ENCODE results near the gene FDX2.
A peak's percentile ranks its signal among the peaks of the same experiment; 100 is the strongest.
"Not testable (repeated sequence)": the region's sequence is repeated elsewhere in the genome, so short reads cannot be mapped to it uniquely, and the experiment has no call there.

FDX2 gene

GRCh38 chr19:10283301-10284064, 32.3 kb downstream of the FDX2 start:
- no peak for DNase-seq

GRCh38 chr19:10282043-10282442, 33.8 kb downstream of the FDX2 start:
- DNase-seq = not testable (repeated sequence)

GRCh38 chr19:10279737-10280442, 35.9 kb downstream of the FDX2 start:
- no peak for DNase-seq

- DNase-seq = no peak
These were observed 36.9 kb downstream of the FDX2 start for GRCh38 chr19:10278935-10279334.

- DNase-seq = no peak
These were observed 37.8 kb downstream of the FDX2 start for GRCh38 chr19:10277795-10278589.

GRCh38 chr19:10274589-10274988, 41.2 kb downstream of the FDX2 start:
- DNase-seq = no peak

GRCh38 chr19:10271543-10272086, 44.2 kb downstream of the FDX2 start:
- DNase-seq = peak; percentile 76

- peak; percentile 85 for DNase-seq
These were observed 45.0 kb downstream of the FDX2 start, which contains the start of gene ICAM1 for GRCh38 chr19:10270616-10271394. TSS of gene ICAM1 (plus strand) at chr19:10271120. CDS start at chr19:10271160, 40 bp downstream.

GRCh38 chr19:10270180-10270615, 45.6 kb downstream of the FDX2 start:
- DNase-seq = peak; percentile 82

- DNase-seq = peak; percentile 91
These were observed 46.3 kb downstream of the FDX2 start for GRCh38 chr19:10269333-10270179.

GRCh38 chr19:10268071-10268470, 47.7 kb downstream of the FDX2 start:
- DNase-seq = no peak

GRCh38 chr19:10266706-10267105, 49.1 kb downstream of the FDX2 start:
- DNase-seq = no peak

- no peak for DNase-seq
These were observed 53.0 kb downstream of the FDX2 start for GRCh38 chr19:10262771-10263170.

GRCh38 chr19:10260141-10260584, 55.7 kb downstream of the FDX2 start:
- no peak for DNase-seq
